ENCODE results near the gene ID1. TPM values are rescaled to one million over a fixed set of nuclear protein-coding genes. Genes with fewer than 3 reads are reported as not detected.

The ID1 gene
- polyA plus RNA-seq: 2.2 TPM

- Mint-ChIP-seq H3K9me3 (no peaks in the 10 kb centered on the region), H3K36me3 (no peaks in the 10 kb centered on the region), H3K27ac (peak within 1 kb of the TSS; percentile 72 to 87 (median 74)), H3K4me3 (peak within 1 kb of the TSS; percentile 86 to 99 (median 92)), H3K4me1 (peaks cover 8 to 17% (median 14%) of the 10 kb centered on the region in 3 donors), H3K27me3 (peaks cover 64% of the 10 kb centered on the region)
Measured at GRCh38 chr20:31605031-31605901, at the start of gene ID1. TSS of gene ID1 (plus strand) at chr20:31605289. CDS start at chr20:31605388, 99 bp downstream.

GRCh38 chr20:31559704-31560093 lies 45.4 kb upstream of the ID1 start:
- Mint-ChIP-seq H3K27ac (peak overlapping the region in 1 of 3 donors; percentile 25), H3K27me3 (no peaks in the 10 kb centered on the region), H3K9me3 (no peaks in the 10 kb centered on the region), H3K36me3 (no peaks in the 10 kb centered on the region), H3K4me1 (peaks cover 2 to 9% (median 4%) of the 10 kb centered on the region in 3 donors), H3K4me3 (no peak overlapping the region)

- Mint-ChIP-seq H3K27ac (peak overlapping the region in 1 of 3 donors; percentile 25), H3K4me3 (no peak overlapping the region), H3K27me3 (no peaks in the 10 kb centered on the region), H3K4me1 (peaks cover 2 to 9% (median 4%) of the 10 kb centered on the region in 3 donors), H3K36me3 (no peaks in the 10 kb centered on the region), H3K9me3 (no peaks in the 10 kb centered on the region)
Measured at GRCh38 chr20:31560094-31560745, 44.9 kb upstream of the ID1 start.

- Mint-ChIP-seq H3K27me3 (no peaks in the 10 kb centered on the region), H3K4me1 (peaks cover 2 to 9% (median 4%) of the 10 kb centered on the region in 3 donors), H3K9me3 (no peaks in the 10 kb centered on the region), H3K27ac (no peak overlapping the region), H3K4me3 (no peak overlapping the region), H3K36me3 (no peaks in the 10 kb centered on the region)
Measured at GRCh38 chr20:31560746-31561598, 44.1 kb upstream of the ID1 start.

GRCh38 chr20:31562241-31562640 lies 42.8 kb upstream of the ID1 start:
- peaks cover 4 to 13% (median 6%) of the 10 kb centered on the region in 3 donors for H3K4me1 Mint-ChIP-seq
- H3K4me3 Mint-ChIP-seq: no peak overlapping the region
- H3K27me3 Mint-ChIP-seq: no peaks in the 10 kb centered on the region
- H3K36me3 Mint-ChIP-seq: no peaks in the 10 kb centered on the region
- H3K27ac Mint-ChIP-seq: no peak overlapping the region
- no peaks in the 10 kb centered on the region for H3K9me3 Mint-ChIP-seq

GRCh38 chr20:31564284-31564683 lies 40.8 kb upstream of the ID1 start:
- H3K4me3 Mint-ChIP-seq: no peak overlapping the region
- H3K9me3 Mint-ChIP-seq: no peaks in the 10 kb centered on the region
- H3K4me1 Mint-ChIP-seq: peaks cover 4 to 10% (median 6%) of the 10 kb centered on the region in 3 donors
- H3K27me3 Mint-ChIP-seq: no peaks in the 10 kb centered on the region
- H3K36me3 Mint-ChIP-seq: no peaks in the 10 kb centered on the region
- peak overlapping the region in 1 of 3 donors; percentile 56 for H3K27ac Mint-ChIP-seq

GRCh38 chr20:31565699-31566318 lies 39.3 kb upstream of the ID1 start:
- H3K27ac Mint-ChIP-seq: no peak overlapping the region

GRCh38 chr20:31566319-31566657 lies 38.8 kb upstream of the ID1 start:
- Mint-ChIP-seq H3K27me3 (no peaks in the 10 kb centered on the region), H3K4me1 (peaks cover 3 to 7% (median 4%) of the 10 kb centered on the region in 3 donors), H3K4me3 (no peak overlapping the region)

More at GRCh38 chr20:31565699-31566318, 39.3 kb upstream of the ID1 start:
- Mint-ChIP-seq H3K9me3 (no peaks in the 10 kb centered on the region), H3K4me1 (peaks cover 2 to 5% (median 4%) of the 10 kb centered on the region in 3 donors), H3K36me3 (no peaks in the 10 kb centered on the region), H3K27me3 (no peaks in the 10 kb centered on the region), H3K4me3 (no peak overlapping the region)

GRCh38 chr20:31566658-31567379 lies 38.3 kb upstream of the ID1 start:
- peaks cover 4 to 10% (median 5%) of the 10 kb centered on the region in 3 donors for H3K4me1 Mint-ChIP-seq
- no peak overlapping the region for H3K4me3 Mint-ChIP-seq
- no peaks in the 10 kb centered on the region for H3K9me3 Mint-ChIP-seq
- H3K27ac Mint-ChIP-seq: peak overlapping the region in 2 of 3 donors; percentile 36 to 55
- no peaks in the 10 kb centered on the region for H3K27me3 Mint-ChIP-seq
- no peaks in the 10 kb centered on the region for H3K36me3 Mint-ChIP-seq

More at GRCh38 chr20:31566319-31566657, 38.8 kb upstream of the ID1 start:
- Mint-ChIP-seq H3K36me3 (no peaks in the 10 kb centered on the region), H3K9me3 (no peaks in the 10 kb centered on the region), H3K27ac (peak overlapping the region in 2 of 3 donors; percentile 36 to 55)

GRCh38 chr20:31567380-31567720 lies 37.7 kb upstream of the ID1 start:
- H3K4me3 Mint-ChIP-seq: no peak overlapping the region
- H3K9me3 Mint-ChIP-seq: no peaks in the 10 kb centered on the region
- H3K4me1 Mint-ChIP-seq: peaks cover 9 to 14% (median 10%) of the 10 kb centered on the region in 3 donors
- H3K27me3 Mint-ChIP-seq: no peaks in the 10 kb centered on the region
- no peaks in the 10 kb centered on the region for H3K36me3 Mint-ChIP-seq
- no peak overlapping the region for H3K27ac Mint-ChIP-seq

GRCh38 chr20:31568041-31568731 lies 36.9 kb upstream of the ID1 start:
- H3K9me3 Mint-ChIP-seq: no peaks in the 10 kb centered on the region
- peak overlapping the region in 1 of 3 donors; percentile 72 for H3K27ac Mint-ChIP-seq
- no peak overlapping the region for H3K4me3 Mint-ChIP-seq
- no peaks in the 10 kb centered on the region for H3K27me3 Mint-ChIP-seq
- no peaks in the 10 kb centered on the region for H3K36me3 Mint-ChIP-seq
- H3K4me1 Mint-ChIP-seq: peaks cover 9 to 18% (median 9%) of the 10 kb centered on the region in 3 donors

- H3K27ac Mint-ChIP-seq: no peak overlapping the region
- peaks cover 10 to 24% (median 15%) of the 10 kb centered on the region in 3 donors for H3K4me1 Mint-ChIP-seq
- H3K27me3 Mint-ChIP-seq: no peaks in the 10 kb centered on the region
- H3K9me3 Mint-ChIP-seq: no peaks in the 10 kb centered on the region
- H3K36me3 Mint-ChIP-seq: no peaks in the 10 kb centered on the region
- no peak overlapping the region for H3K4me3 Mint-ChIP-seq
Measured at GRCh38 chr20:31568773-31569162, 36.3 kb upstream of the ID1 start.

- H3K27ac Mint-ChIP-seq: peak overlapping the region in 1 of 3 donors; percentile 63
- peaks cover 14 to 28% (median 18%) of the 10 kb centered on the region in 3 donors for H3K4me1 Mint-ChIP-seq
- no peaks in the 10 kb centered on the region for H3K27me3 Mint-ChIP-seq
- H3K9me3 Mint-ChIP-seq: no peaks in the 10 kb centered on the region
- H3K4me3 Mint-ChIP-seq: peak overlapping the region in 1 of 4 donors; percentile 43
- no peaks in the 10 kb centered on the region for H3K36me3 Mint-ChIP-seq
Measured at GRCh38 chr20:31569163-31570020, 35.7 kb upstream of the ID1 start.

Measured in IgD-negative memory B cell (primary cell).